COR-L47 (cell line): ENCODE data around the gene NXPE1.

Source experiments
- DNase-seq: peaks from one replicate; lab custom pipeline; 2025; lab: John Stamatoyannopoulos, UW

NXPE1 gene

DNA sequence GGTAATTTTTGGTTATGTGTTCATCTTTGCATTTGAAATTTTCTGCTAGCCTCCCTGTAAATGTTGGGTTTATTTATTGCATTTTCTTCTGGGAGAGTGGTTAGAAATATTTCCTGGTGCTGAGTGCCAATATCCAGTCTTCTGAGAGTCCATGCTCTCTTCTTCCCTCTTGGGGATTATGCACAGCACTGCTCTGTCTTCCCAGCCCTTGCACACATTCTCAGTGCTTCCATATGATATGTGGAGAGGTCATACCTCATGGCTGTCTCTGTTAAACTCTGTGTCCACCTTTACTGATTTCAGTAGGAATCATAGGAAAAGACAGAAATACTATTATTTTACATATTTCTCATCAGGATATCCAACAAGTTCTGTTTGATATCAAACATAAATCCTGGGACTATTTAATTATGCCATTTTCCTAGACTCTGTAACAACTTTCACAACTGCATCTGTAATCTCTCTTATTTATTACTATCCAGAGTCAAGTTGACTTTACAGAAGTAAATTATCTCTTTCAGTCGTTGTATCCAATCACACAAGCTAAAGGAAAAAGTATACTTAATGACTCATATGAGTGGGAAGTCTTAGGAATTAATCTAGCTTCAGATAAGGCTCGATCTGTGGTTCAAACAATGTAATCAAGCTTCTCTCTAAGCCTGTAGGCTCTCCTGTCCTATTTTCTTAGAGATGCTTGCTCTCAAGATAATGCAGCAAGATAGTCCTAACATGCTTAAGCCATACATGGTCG is 2.7 kb upstream of the NXPE1 start:
- DNase-seq, result no peak

DNA sequence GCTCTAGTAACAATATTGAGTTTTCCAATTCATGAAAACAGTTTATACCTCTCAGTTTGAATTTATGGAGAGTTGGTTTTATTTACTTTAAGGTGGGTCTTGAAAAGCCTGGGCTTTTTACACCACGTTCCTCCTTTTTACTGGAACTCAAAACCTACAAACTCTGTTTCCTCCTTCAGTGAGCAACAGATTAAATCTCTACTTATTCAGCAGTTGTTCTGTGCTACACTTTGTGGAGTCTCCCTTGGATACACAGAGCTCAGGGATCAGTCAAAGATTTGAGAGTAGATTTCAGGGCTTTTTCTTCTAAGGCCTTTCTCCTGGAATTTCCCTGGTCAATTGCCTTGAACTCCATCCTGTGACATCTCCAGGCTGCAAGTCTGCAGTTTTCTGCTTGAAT is 3.5 kb downstream of the NXPE1 start:
- no peak for DNase-seq

DNA sequence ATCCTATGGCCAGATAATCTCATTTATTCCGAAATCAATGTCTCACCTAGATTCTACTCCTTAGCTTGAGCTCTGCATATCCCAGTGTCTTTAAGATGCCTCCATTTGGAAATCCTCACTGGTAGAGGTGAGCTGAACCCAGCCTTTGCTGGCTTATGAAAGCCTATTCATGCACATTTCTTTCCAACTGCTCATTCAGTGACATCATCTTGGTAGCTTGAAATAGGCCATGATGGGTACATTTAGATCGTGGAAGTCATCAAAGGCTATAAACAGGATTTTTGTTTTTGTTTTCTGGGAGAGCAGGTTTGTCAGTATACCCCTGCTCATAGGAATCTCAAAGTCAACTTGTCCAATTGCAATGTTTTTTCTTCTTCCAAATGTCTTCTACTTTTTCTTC is 6.0 kb downstream of the NXPE1 start:
- no peak for DNase-seq

DNA sequence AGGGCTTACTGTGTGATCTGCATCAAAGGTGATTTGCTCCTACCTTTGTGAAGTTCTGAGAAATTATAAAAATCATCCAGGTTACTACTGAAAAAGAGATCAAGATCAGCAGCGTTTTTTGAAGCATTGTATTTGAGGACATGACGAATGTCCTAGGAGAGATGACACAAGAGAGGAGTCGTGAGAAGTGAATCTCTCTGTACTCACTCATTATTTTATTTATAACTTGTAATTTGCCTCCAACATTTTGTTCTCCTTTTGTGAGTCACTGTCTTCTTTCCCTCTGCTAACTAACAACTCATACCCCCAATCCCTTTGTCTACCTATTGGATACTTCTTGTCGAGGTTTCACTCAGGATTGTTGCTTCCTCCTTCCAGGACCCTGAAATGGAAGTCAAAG is 8.6 kb downstream of the NXPE1 start:
- DNase-seq, result no peak

DNA sequence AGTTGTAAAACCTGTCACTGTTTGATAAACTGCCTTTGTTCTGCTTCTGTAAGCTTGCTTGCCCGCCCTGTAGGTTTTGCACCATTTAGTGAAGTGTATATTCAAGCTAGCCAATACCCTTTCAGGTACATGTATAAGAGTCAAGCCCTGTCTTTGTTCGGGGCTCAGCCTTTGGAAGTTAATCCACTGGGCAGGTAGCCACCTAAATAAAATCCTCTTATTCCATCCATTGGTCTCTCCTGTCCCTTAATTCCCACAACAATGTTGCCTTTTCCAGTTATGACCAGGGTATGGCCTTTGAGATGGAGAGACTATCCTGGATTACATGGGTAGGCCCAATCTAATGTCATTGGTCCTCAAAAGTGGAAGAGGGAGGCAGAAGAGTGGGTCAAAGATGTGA is 34.0 kb downstream of the NXPE1 start:
- DNase-seq, result no peak

GRCh38 chr11:114524122-114524521 is 35.6 kb downstream of the NXPE1 start:
- DNase-seq, result no peak

GRCh38 chr11:114522818-114523217 is 36.9 kb downstream of the NXPE1 start:
- no peak for DNase-seq

GRCh38 chr11:114511538-114511937 is 48.1 kb downstream of the NXPE1 start:
- DNase-seq, result no peak

GRCh38 chr11:114511079-114511478 is 48.6 kb downstream of the NXPE1 start:
- DNase-seq, result no peak

DNA sequence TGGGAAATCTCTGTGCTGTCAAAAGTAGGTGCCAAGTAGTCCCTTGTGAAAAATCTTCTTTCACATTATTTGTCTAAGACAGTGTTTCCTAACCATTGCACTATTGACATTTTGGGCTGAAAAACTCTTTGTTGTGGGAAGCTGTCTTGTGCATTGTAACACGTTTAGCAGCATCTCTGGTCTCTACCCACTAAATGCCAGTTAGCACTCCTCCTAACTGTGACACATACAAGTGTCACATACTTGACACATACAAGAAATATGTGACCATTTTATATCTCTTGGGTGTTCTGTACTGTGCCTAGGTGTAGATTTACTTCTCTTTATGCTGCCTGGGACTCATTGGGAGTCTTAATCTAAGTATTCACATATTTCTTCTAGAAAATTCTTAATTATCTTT is 57.8 kb downstream of the NXPE1 start:
- no peak for DNase-seq

- no peak for DNase-seq
Observed at GRCh38 chr11:114499756-114500155, 59.9 kb downstream of the NXPE1 start.

DNA sequence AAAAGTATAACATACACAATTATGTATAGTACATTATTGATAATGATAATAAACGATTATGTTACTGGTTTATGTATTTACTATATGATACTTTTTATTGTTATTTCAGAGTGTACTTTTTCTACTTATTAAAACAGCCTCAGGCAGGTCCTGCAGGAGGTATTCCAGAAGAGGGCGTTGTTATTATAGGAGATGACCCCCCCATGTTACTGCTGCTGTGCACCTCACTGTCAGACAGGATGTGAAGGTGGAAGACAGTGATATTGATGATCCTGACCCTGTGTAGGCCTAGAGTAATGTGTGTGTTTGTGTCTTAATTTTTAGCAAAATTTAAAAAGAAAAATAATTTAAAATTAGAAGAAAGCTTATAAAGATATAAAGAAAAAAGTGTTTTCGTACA is 62.8 kb downstream of the NXPE1 start:
- DNase-seq, result no peak

- DNase-seq, result no peak
Observed at GRCh38 chr11:114483929-114484328, 75.8 kb downstream of the NXPE1 start.

GRCh38 chr11:114482114-114482513 is 77.6 kb downstream of the NXPE1 start:
- DNase-seq, result no peak

DNA sequence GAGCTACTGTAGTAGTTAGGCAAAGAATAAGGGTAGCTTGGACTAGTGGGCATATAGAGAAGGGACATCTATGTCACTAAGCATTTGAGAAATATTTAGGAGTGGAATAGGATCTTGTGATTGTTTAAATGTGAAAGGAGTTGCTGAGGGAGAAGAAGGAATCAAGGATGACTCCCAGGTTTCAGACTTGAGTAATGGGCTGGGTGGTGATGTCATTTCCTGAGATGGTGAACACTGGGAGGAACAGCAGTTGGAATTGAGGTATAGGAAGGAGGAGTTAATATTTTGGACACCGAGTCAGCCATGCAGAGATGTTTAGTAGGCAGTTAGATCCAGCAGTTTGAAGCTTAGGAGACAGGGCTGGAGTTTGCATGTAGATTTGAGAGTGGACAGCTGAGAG is 80.3 kb downstream of the NXPE1 start:
- DNase-seq, result no peak

DNA sequence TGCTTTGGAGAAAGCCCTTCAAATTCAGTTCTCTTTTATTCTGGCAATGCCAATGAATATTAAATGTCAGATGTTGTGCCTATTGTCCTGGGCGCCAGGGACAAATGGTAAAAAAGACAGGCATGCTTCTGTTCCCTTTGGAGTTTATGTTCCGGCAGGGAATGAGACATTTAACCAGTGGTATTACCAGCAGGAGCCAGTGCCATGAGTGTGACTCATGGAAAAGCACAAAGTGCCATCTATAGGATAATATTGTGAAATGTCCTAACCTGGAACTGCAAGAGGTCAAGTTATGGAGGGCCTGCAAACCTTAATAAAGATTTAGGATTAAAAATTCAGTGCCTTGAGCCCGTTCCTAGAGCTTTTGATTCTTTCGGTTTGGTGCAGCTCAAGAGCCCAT is 80.9 kb downstream of the NXPE1 start:
- DNase-seq, result no peak

DNA sequence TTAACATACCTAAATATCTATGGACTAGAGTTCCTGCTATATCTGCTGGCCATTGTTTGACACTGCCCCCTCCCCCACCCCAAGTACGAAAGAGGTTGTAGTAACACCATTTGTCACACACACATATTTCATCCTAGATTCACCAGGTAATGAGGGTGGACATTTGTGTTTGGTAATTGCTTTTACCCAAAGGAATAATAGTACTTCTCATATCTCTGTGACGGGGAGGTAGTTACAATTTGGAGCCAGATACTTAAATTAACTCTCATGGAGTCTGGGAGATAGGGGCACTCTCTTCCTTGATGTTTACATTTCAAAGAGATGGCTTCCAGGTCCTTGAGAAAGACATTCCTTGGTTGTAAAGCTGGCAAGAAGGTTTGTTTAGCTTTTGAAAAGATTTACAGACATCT is 81.7 kb downstream of the NXPE1 start:
- DNase-seq, result no peak

- DNase-seq, result no peak
Observed at GRCh38 chr11:114472661-114473060, 87.0 kb downstream of the NXPE1 start.
